Cardiac muscle cell (in vitro differentiated cells and primary cell): ENCODE results near the gene ALDH1A2. TPM values are rescaled to one million over a fixed set of nuclear protein-coding genes. Genes with fewer than 3 reads are reported as not detected.

Experiments used
- DNase-seq, 2 donors: peaks; one replicate each; pipeline versions ENCODE4 v3.0.0 to v3.0.0-alpha.2; 2010 to 2017; ENCODE audit warnings: low read depth in 1 of 2, low spot score in 1 of 2
- H3K27ac ChIP-seq: fragments of 200-600 bp; sonication (generic); 2 replicates; pipeline ENCODE4 v1.5.1; 2016
- H3K27me3 ChIP-seq: fragments of 200-600 bp; sonication (generic); 2 replicates; pipeline ENCODE4 v1.6.0; 2016; ENCODE audit warnings: control low read depth
- H3K36me3 ChIP-seq: fragments of 200-600 bp; sonication (generic); 2 replicates; pipeline ENCODE4 v1.5.1; 2016; ENCODE audit warnings: control low read depth
- H3K4me1 ChIP-seq: fragments of 200-600 bp; sonication (generic); 2 replicates; pipeline ENCODE4 v1.8.1; 2017; ENCODE audit warnings: low read depth, mild to moderate bottlenecking, mixed run types
- H3K4me3 ChIP-seq: fragments of 200-600 bp; sonication (generic); 2 replicates; pipeline ENCODE4 v1.5.1; 2016; ENCODE audit warnings: mild to moderate bottlenecking
- H3K9me3 ChIP-seq: fragments of 200-600 bp; sonication (generic); 2 replicates; pipeline ENCODE4 v1.5.1; 2017; ENCODE audit warnings: low read depth, mild to moderate bottlenecking, control low read depth
- polyA plus RNA-seq: library from polyadenylated mRNA; unstranded; fragments of >200 nt; fragmentation: Nextera tagmentation; extraction: Ambion mirVana; gene quantifications from 2 replicates; pipeline ENCODE4 v1.2.1, GENCODE V29; 2016
- total RNA-seq: library from RNA; depleted of rRNA; stranded (reverse); fragments of >200 nt; gene quantifications from 2 replicates; pipeline ENCODE4 v1.2.3, GENCODE V29; 2016
- TF ChIP-seq, protein P1 (sequence below): IDR thresholded peaks from 2 replicates; pipeline ENCODE4 v1.5.1; 2012; ENCODE audit warnings: low read depth, mild to moderate bottlenecking, low read length

ALDH1A2 gene
- total and polyA plus RNA-seq, 2 experiments from 2014 or later: 3.5 to 4.0 TPM

- DNase-seq: peak in 1 of 2 donors; percentile 68
- H3K27ac ChIP-seq: no peak overlapping the region
Observed at GRCh38 chr15:57923750-57924149, 141.8 kb downstream of the ALDH1A2 start.

GRCh38 chr15:57923306-57923705 is 142.2 kb downstream of the ALDH1A2 start:
- Histone ChIP-seq H3K4me1 (peaks cover 6% of the 10 kb centered on the region), H3K4me3 (no peak overlapping the region), H3K27me3 (no peaks in the 10 kb centered on the region), H3K27ac (no peak overlapping the region), H3K36me3 (no peaks in the 10 kb centered on the region), H3K9me3 (no peaks in the 10 kb centered on the region)
- peak in 1 of 2 donors; percentile 81 for DNase-seq
- TF ChIP-seq, protein P1, sequence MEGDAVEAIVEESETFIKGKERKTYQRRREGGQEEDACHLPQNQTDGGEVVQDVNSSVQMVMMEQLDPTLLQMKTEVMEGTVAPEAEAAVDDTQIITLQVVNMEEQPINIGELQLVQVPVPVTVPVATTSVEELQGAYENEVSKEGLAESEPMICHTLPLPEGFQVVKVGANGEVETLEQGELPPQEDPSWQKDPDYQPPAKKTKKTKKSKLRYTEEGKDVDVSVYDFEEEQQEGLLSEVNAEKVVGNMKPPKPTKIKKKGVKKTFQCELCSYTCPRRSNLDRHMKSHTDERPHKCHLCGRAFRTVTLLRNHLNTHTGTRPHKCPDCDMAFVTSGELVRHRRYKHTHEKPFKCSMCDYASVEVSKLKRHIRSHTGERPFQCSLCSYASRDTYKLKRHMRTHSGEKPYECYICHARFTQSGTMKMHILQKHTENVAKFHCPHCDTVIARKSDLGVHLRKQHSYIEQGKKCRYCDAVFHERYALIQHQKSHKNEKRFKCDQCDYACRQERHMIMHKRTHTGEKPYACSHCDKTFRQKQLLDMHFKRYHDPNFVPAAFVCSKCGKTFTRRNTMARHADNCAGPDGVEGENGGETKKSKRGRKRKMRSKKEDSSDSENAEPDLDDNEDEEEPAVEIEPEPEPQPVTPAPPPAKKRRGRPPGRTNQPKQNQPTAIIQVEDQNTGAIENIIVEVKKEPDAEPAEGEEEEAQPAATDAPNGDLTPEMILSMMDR: no peak

More at GRCh38 chr15:57923750-57924149, 141.8 kb downstream of the ALDH1A2 start:
- no peaks in the 10 kb centered on the region for H3K9me3 ChIP-seq
- H3K27me3 ChIP-seq: no peaks in the 10 kb centered on the region
- peaks cover 6% of the 10 kb centered on the region for H3K4me1 ChIP-seq
- TF ChIP-seq, protein P1: no peak
- H3K4me3 ChIP-seq: no peak overlapping the region
- no peaks in the 10 kb centered on the region for H3K36me3 ChIP-seq

- H3K4me1 ChIP-seq: peaks cover 6% of the 10 kb centered on the region
- no peak overlapping the region for H3K4me3 ChIP-seq
- DNase-seq: peak; percentile 55 to 76
- H3K9me3 ChIP-seq: no peaks in the 10 kb centered on the region
- no peaks in the 10 kb centered on the region for H3K27me3 ChIP-seq
- TF ChIP-seq, protein P1: no peak
- no peaks in the 10 kb centered on the region for H3K36me3 ChIP-seq
- no peak overlapping the region for H3K27ac ChIP-seq
Observed at GRCh38 chr15:57922776-57923175, 142.7 kb downstream of the ALDH1A2 start.

GRCh38 chr15:57921371-57921770 is 144.1 kb downstream of the ALDH1A2 start:
- H3K4me1 ChIP-seq: peaks cover 6% of the 10 kb centered on the region
- DNase-seq: peak in 1 of 2 donors; percentile 28
- H3K27ac ChIP-seq: no peak overlapping the region
- TF ChIP-seq, protein P1: no peak
- H3K9me3 ChIP-seq: no peaks in the 10 kb centered on the region
- H3K4me3 ChIP-seq: no peak overlapping the region
- H3K27me3 ChIP-seq: no peaks in the 10 kb centered on the region
- no peaks in the 10 kb centered on the region for H3K36me3 ChIP-seq

DNA sequence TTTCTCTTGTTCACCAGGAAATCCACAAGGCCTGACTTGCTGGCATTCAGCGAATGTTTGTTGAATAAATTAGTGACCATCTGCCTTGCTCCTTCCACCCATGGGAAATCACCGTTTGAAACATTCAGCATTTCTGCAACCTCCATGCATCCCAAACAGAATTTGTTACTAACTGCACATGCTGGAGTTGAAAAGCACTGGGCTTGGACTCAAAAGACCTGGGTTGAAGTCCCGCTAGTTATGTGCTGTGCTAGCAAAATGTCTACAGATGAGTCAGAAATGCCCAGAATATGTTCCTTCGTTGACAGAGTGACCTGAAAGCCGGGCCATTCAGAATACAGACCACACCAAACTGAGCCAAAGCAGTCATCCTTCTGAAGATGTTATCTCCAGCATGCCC is 144.6 kb downstream of the ALDH1A2 start:
- H3K4me1 ChIP-seq: peaks cover 6% of the 10 kb centered on the region
- TF ChIP-seq, protein P1: no peak
- peak in 1 of 2 donors; percentile 26 for DNase-seq
- H3K27me3 ChIP-seq: no peaks in the 10 kb centered on the region
- H3K27ac ChIP-seq: no peak overlapping the region
- no peaks in the 10 kb centered on the region for H3K36me3 ChIP-seq
- H3K4me3 ChIP-seq: no peak overlapping the region
- H3K9me3 ChIP-seq: no peaks in the 10 kb centered on the region

GRCh38 chr15:57919754-57920153 is 145.8 kb downstream of the ALDH1A2 start:
- TF ChIP-seq, protein P1: no peak
- Histone ChIP-seq H3K9me3 (no peaks in the 10 kb centered on the region), H3K27me3 (no peaks in the 10 kb centered on the region), H3K4me1 (peaks cover 6% of the 10 kb centered on the region), H3K27ac (no peak overlapping the region), H3K36me3 (no peaks in the 10 kb centered on the region), H3K4me3 (no peak overlapping the region)
- DNase-seq: no peak
